ENCODE measurements around the gene OLFM2.
"Not testable (repeated sequence)": the region's sequence is repeated elsewhere in the genome, so short reads cannot be mapped to it uniquely, and the experiment has no call there.

The OLFM2 gene

GRCh38 chr19:9943744-9944143 is 7.4 kb upstream of the OLFM2 start:
- DNase-seq (ENCODE audit: low read depth in 2 of 3, low spot score in 1 of 3): no peak

- DNase-seq (ENCODE audit: low read depth in 2 of 3, low spot score in 1 of 3): no peak
These were observed 5.4 kb upstream of the OLFM2 start for GRCh38 chr19:9941671-9942070.

GRCh38 chr19:9941231-9941630 is 4.9 kb upstream of the OLFM2 start:
- no peak for DNase-seq (ENCODE audit: low read depth in 2 of 3, low spot score in 1 of 3)

- no peak for DNase-seq (ENCODE audit: low read depth in 2 of 3, low spot score in 1 of 3)
These were observed 4.5 kb upstream of the OLFM2 start for GRCh38 chr19:9940778-9941177.

- DNase-seq (ENCODE audit: low read depth in 2 of 3, low spot score in 1 of 3): no peak
These were observed 3.1 kb upstream of the OLFM2 start for GRCh38 chr19:9939301-9939913.

GRCh38 chr19:9937001-9937411 is 691 bp upstream of the OLFM2 start:
- no peak for DNase-seq (ENCODE audit: low read depth in 2 of 3, low spot score in 1 of 3)

- DNase-seq (ENCODE audit: low read depth in 2 of 3, low spot score in 1 of 3): no peak
These were observed 599 bp downstream of the OLFM2 start for GRCh38 chr19:9935506-9936325.

GRCh38 chr19:9934132-9934950 is 2.0 kb downstream of the OLFM2 start:
- peak; percentile 77 to 95 (median 78) for DNase-seq (ENCODE audit: low read depth in 2 of 3, low spot score in 1 of 3)

- DNase-seq (ENCODE audit: low read depth in 2 of 3, low spot score in 1 of 3): no peak
These were observed 3.5 kb downstream of the OLFM2 start for GRCh38 chr19:9932835-9933234.

GRCh38 chr19:9931629-9932028 is 4.7 kb downstream of the OLFM2 start:
- no peak for DNase-seq (ENCODE audit: low read depth in 2 of 3, low spot score in 1 of 3)

GRCh38 chr19:9923440-9923839 is 12.9 kb downstream of the OLFM2 start:
- no peak for DNase-seq (ENCODE audit: low read depth in 2 of 3, low spot score in 1 of 3)

- DNase-seq (ENCODE audit: low read depth in 2 of 3, low spot score in 1 of 3): not testable (repeated sequence)
These were observed 13.4 kb downstream of the OLFM2 start for GRCh38 chr19:9922782-9923379.

GRCh38 chr19:9917321-9917720 is 19.0 kb downstream of the OLFM2 start:
- no peak for DNase-seq (ENCODE audit: low read depth in 2 of 3, low spot score in 1 of 3)

- DNase-seq (ENCODE audit: low read depth in 2 of 3, low spot score in 1 of 3): no peak
These were observed 19.6 kb downstream of the OLFM2 start for GRCh38 chr19:9916719-9917118.

GRCh38 chr19:9914315-9915207 is 21.8 kb downstream of the OLFM2 start:
- DNase-seq (ENCODE audit: low read depth in 2 of 3, low spot score in 1 of 3): peak; percentile 69 to 78 (median 69)

GRCh38 chr19:9914001-9914314 is 22.4 kb downstream of the OLFM2 start:
- DNase-seq (ENCODE audit: low read depth in 2 of 3, low spot score in 1 of 3): no peak

- DNase-seq (ENCODE audit: low read depth in 2 of 3, low spot score in 1 of 3): no peak
These were observed 22.9 kb downstream of the OLFM2 start for GRCh38 chr19:9913237-9914000.

GRCh38 chr19:9912551-9913236 is 23.6 kb downstream of the OLFM2 start:
- DNase-seq (ENCODE audit: low read depth in 2 of 3, low spot score in 1 of 3): no peak

- no peak for DNase-seq (ENCODE audit: low read depth in 2 of 3, low spot score in 1 of 3)
These were observed 24.7 kb downstream of the OLFM2 start for GRCh38 chr19:9911524-9912185.

Measured in stimulated activated CD4-positive, alpha-beta T cell treated with anti-CD3 and anti-CD28 coated beads, Interleukin-12 subunit alpha, Interleukin-12 subunit beta, amount 100 ng/mL, for 48 hours (primary cell).